ENCODE measurements around the gene ACAT2. TPM values are rescaled to one million over a fixed set of nuclear protein-coding genes. Genes with fewer than 3 reads are reported as not detected.
"Not testable (repeated sequence)": the region's sequence is repeated elsewhere in the genome, so short reads cannot be mapped to it uniquely, and the experiment has no call there.

Gene ACAT2
- total RNA-seq, 1 experiment from 2014 or later: 79.7 TPM

GRCh38 chr6:159804504-159804903, 42.7 kb downstream of the ACAT2 start:
- in situ Hi-C loops (cut with HindIII; ENCODE audit: low sequenced_read_pairs): no loop called here

GRCh38 chr6:159805440-159806020, 43.7 kb downstream of the ACAT2 start:
- no peak for DNase-seq (ENCODE audit: low spot score)
- in situ Hi-C loops (cut with HindIII; ENCODE audit: low sequenced_read_pairs): no loop called here

More at GRCh38 chr6:159804504-159804903, 42.7 kb downstream of the ACAT2 start:
- DNase-seq (ENCODE audit: low spot score): no peak

GRCh38 chr6:159806021-159806458, 44.2 kb downstream of the ACAT2 start:
- in situ Hi-C loops (cut with HindIII; ENCODE audit: low sequenced_read_pairs): no loop called here
- no peak for DNase-seq (ENCODE audit: low spot score)

GRCh38 chr6:159807150-159807858, 45.5 kb downstream of the ACAT2 start:
- in situ Hi-C loops (cut with HindIII; ENCODE audit: low sequenced_read_pairs): no loop called here
- DNase-seq (ENCODE audit: low spot score): no peak

GRCh38 chr6:159808647-159809046, 46.8 kb downstream of the ACAT2 start:
- no peak for DNase-seq (ENCODE audit: low spot score)
- in situ Hi-C loops (cut with HindIII; ENCODE audit: low sequenced_read_pairs): no loop called here

GRCh38 chr6:159809149-159809548, 47.3 kb downstream of the ACAT2 start:
- DNase-seq (ENCODE audit: low spot score): no peak
- in situ Hi-C loops (cut with HindIII; ENCODE audit: low sequenced_read_pairs): no loop called here

GRCh38 chr6:159813781-159814180, 51.9 kb downstream of the ACAT2 start:
- no peak for DNase-seq (ENCODE audit: low spot score)
- in situ Hi-C loops (cut with HindIII; ENCODE audit: low sequenced_read_pairs): no loop called here

- no peak for DNase-seq (ENCODE audit: low spot score)
- in situ Hi-C loops (cut with HindIII; ENCODE audit: low sequenced_read_pairs): no loop called here
Observed at GRCh38 chr6:159815410-159815809, 53.6 kb downstream of the ACAT2 start.

GRCh38 chr6:159816775-159817174, 54.9 kb downstream of the ACAT2 start:
- DNase-seq (ENCODE audit: low spot score); in situ Hi-C loops (cut with HindIII; ENCODE audit: low sequenced_read_pairs): not testable (repeated sequence)

- no peak for DNase-seq (ENCODE audit: low spot score)
- in situ Hi-C loops (cut with HindIII; ENCODE audit: low sequenced_read_pairs): no loop called here
Observed at GRCh38 chr6:159817951-159818739, 56.3 kb downstream of the ACAT2 start.

- in situ Hi-C loops (cut with HindIII; ENCODE audit: low sequenced_read_pairs): no loop called here
- no peak for DNase-seq (ENCODE audit: low spot score)
Observed at GRCh38 chr6:159819098-159819497, 57.3 kb downstream of the ACAT2 start.

GRCh38 chr6:159819932-159820640, 58.2 kb downstream of the ACAT2 start:
- no peak for DNase-seq (ENCODE audit: low spot score)
- in situ Hi-C loops (cut with HindIII; ENCODE audit: low sequenced_read_pairs): no loop called here

- in situ Hi-C loops (cut with HindIII; ENCODE audit: low sequenced_read_pairs): no loop called here
- DNase-seq (ENCODE audit: low spot score): no peak
Observed at GRCh38 chr6:159821122-159821521, 59.3 kb downstream of the ACAT2 start.

GRCh38 chr6:159821726-159822125, 59.9 kb downstream of the ACAT2 start:
- in situ Hi-C loops (cut with HindIII; ENCODE audit: low sequenced_read_pairs): no loop called here
- DNase-seq (ENCODE audit: low spot score): no peak

- DNase-seq (ENCODE audit: low spot score): no peak
- in situ Hi-C loops (cut with HindIII; ENCODE audit: low sequenced_read_pairs): no loop called here
Observed at GRCh38 chr6:159823953-159824352, 62.1 kb downstream of the ACAT2 start.

- not testable (repeated sequence) for DNase-seq (ENCODE audit: low spot score)
Observed at GRCh38 chr6:159824690-159825089, 62.8 kb downstream of the ACAT2 start.

GRCh38 chr6:159826004-159826403, 64.2 kb downstream of the ACAT2 start:
- no peak for DNase-seq (ENCODE audit: low spot score)
- in situ Hi-C loops (cut with HindIII; ENCODE audit: low sequenced_read_pairs): no loop called here

More at GRCh38 chr6:159824690-159825089, 62.8 kb downstream of the ACAT2 start:
- in situ Hi-C loops (cut with HindIII; ENCODE audit: low sequenced_read_pairs): not testable (repeated sequence)

GRCh38 chr6:159826968-159827647, 65.3 kb downstream of the ACAT2 start:
- in situ Hi-C loops (cut with HindIII; ENCODE audit: low sequenced_read_pairs): no loop called here
- peak; percentile 49 for DNase-seq (ENCODE audit: low spot score)

- no peak for DNase-seq (ENCODE audit: low spot score)
- in situ Hi-C loops (cut with HindIII; ENCODE audit: low sequenced_read_pairs): no loop called here
Observed at GRCh38 chr6:159828074-159828473, 66.2 kb downstream of the ACAT2 start.

All from G401 (cell line).